Upper lobe of left lung (tissue), 4 donors: Measurements from ENCODE around the gene NTPCR.

ENCODE experiments used
- CTCF ChIP-seq, 6 experiments: fragments of 450-650 bp in 4 of 6; fragments of 200-600 bp in 2 of 6; sonication (generic) in 2 of 6; IDR thresholded peaks; one replicate each; pipeline ENCODE4 v1.5.1; 2016 to 2019; ENCODE audit warnings: antibody characterized with exemption in 6 of 6
- POLR2AphosphoS5 ChIP-seq, 2 donors: sonication (generic); formaldehyde crosslinking; IDR thresholded peaks; one replicate each; pipeline ENCODE4 v1.5.1; 2017; ENCODE audit warnings: antibody characterized with exemption in 2 of 2

GRCh38 chr1:233020426-233020825, 70.0 kb downstream of the NTPCR start:
- no peak for TF ChIP-seq CTCF (IDR thresholded peaks at IDR 0.05)
- TF ChIP-seq POLR2AphosphoS5 (IDR thresholded peaks at IDR 0.05) = no peak
